Measurements from ENCODE around the gene SERPINE2.
"Not testable (repeated sequence)": the region's sequence is repeated elsewhere in the genome, so short reads cannot be mapped to it uniquely, and the experiment has no call there.

Gene SERPINE2

GRCh38 chr2:224009605-224010315 is 29.3 kb downstream of the SERPINE2 start:
- DNase-seq: no peak

DNA sequence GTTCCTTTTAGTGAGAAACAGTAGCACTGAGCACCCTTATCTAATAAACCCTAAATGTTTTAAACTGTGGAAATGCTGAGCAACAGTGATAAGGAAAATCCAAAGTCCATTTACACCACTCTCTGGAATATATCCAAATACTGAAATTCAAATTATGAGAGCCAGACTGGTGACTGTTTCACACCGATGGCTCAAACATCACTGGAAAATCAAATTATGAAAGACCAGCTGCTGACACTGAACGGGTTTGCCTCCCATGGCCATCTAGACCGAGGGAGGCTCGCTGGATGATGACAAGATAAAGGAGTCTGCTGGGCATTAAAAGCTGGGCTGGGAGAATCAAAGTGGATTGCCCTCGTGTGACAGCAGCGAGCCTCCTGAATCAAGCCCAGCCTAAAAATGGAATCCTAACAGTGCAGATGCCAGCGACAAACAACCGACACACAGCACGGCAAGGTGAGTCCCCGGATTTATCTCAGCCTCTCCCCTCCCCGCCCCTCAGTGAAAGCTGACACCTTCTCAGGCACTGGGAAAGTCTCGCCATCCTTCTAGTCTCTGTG is 30.3 kb downstream of the SERPINE2 start:
- DNase-seq: no peak

GRCh38 chr2:224004105-224004695 is 34.9 kb downstream of the SERPINE2 start:
- DNase-seq: no peak

- DNase-seq: not testable (repeated sequence)
These were observed 38.4 kb downstream of the SERPINE2 start for GRCh38 chr2:224000662-224001061.

- no peak for DNase-seq
These were observed 39.2 kb downstream of the SERPINE2 start for GRCh38 chr2:223999862-224000261.

GRCh38 chr2:223998948-223999347 is 40.1 kb downstream of the SERPINE2 start:
- no peak for DNase-seq

GRCh38 chr2:223997938-223998337 is 41.1 kb downstream of the SERPINE2 start:
- DNase-seq: no peak

- DNase-seq: no peak
These were observed 42.7 kb downstream of the SERPINE2 start for GRCh38 chr2:223996391-223996790.

DNA sequence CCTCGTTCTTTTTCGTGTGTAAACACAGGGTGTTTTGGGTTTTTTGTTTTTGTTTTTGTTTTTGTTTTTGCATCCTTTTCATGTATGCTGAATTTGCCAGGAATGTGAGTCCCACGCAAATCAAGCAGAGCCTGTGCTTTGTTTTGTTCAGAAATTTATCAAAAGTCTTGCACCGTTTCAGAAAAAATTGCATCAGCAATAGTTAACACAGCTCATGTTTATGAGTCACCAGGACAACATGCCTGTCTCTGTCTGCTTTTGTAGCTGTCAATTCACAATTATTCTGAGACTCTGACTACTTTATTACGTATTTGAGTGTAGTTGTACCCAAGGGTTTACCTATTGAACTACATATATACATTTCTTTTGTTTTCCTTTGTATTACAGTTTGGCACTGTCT is 43.5 kb downstream of the SERPINE2 start:
- no peak for DNase-seq

DNA sequence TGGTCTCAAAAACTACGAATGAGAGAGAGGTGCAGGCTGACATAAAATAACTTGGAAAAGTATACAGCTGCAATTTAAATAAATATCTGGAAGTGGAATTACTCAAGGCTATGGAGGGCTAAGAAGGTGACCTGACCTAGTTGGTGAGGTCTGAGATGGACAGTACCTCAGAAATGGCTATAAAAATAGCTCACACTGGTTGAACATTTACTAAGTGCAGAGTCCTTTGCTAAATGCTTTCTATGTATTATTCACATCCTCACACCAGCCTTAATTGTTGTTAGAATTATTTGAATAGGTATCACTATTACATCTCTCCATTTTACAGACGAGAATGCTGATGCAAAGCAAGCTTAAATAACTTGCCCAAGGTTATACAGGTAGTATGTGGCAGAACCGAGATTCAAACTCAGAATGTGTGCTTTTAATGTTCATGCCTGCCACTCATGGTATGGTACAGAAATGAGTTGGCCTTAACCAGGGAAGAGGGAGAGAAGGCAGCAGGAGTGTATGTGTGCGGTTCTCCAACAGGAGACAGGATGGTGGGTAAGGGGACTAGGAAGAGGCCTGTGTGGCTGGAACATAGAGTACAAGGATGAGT is 44.4 kb downstream of the SERPINE2 start:
- no peak for DNase-seq

GRCh38 chr2:223993634-223994232 is 45.4 kb downstream of the SERPINE2 start:
- peak; percentile 52 for DNase-seq

DNA sequence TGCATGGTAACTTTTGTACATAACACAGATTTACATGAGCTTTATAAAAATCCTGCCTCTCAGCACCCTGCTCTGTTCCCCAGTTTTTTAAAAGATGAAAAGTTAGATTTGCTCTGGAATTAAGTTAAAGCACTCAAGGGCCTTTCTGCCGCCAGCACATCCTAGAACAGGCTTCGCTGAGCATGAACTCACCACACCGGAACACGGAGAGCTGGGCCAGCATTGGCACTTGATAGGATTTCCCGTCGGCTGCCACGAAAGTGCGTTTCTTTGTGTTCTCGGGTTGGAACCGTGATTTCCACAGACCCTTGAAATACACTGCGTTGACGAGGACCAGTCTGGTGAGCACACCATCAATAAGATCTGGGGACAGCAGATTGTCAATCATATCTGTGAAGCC is 47.5 kb downstream of the SERPINE2 start:
- no peak for DNase-seq

- no peak for DNase-seq
These were observed 49.2 kb downstream of the SERPINE2 start for GRCh38 chr2:223989856-223990232.

DNA sequence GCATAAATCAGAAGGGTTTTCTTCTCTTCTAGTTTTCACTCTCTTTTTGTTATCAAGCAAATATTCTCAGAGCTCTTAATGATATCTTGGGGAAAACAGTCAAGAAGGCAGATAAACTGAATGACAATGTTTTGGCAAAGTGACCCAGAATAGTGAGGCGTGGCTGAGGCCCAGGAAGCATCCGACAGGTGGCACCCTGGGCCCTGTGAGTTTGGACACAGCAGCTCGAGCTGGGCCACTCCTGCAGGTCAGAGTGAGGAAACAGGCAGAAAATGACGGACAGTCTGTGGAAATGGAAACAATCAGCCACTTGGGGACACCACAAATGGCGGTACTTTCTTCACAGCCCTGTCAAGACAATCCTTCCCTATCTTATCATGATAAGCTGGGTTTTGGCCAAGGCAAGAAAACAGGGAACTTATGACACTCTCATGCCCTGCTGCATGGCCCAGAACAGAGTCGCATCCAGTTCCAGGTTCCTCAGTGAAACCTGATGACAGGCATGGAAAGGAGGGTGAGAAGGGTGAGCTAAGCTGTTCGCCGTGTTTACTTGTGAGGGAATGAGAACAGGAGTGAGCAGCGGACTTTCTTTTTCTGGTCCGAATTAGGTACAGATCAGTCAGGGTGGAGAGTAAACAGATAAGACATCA is 49.8 kb downstream of the SERPINE2 start:
- no peak for DNase-seq

DNA sequence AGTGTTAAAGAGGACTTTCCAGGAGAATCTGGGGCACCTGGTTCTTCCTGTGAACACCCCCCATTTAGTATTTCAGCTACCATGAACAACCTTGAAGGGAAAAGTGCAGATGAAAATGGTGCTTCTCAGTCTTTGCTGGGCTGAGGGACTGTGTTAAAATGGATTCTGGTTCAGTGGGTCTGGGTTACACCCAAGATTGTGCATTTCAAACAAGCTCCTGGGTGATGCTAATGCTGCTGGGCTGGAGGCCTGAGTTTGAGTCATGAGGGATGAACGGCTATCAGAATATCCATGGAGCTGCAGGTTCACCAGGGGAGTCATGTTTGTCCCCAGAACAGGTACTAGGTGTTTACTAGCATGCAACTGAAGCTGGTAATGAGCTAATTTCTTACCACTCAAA is 57.8 kb downstream of the SERPINE2 start:
- DNase-seq: no peak

GRCh38 chr2:223980803-223981202 is 58.3 kb downstream of the SERPINE2 start:
- no peak for DNase-seq

GRCh38 chr2:223980397-223980735 is 58.7 kb downstream of the SERPINE2 start:
- DNase-seq: no peak

DNA sequence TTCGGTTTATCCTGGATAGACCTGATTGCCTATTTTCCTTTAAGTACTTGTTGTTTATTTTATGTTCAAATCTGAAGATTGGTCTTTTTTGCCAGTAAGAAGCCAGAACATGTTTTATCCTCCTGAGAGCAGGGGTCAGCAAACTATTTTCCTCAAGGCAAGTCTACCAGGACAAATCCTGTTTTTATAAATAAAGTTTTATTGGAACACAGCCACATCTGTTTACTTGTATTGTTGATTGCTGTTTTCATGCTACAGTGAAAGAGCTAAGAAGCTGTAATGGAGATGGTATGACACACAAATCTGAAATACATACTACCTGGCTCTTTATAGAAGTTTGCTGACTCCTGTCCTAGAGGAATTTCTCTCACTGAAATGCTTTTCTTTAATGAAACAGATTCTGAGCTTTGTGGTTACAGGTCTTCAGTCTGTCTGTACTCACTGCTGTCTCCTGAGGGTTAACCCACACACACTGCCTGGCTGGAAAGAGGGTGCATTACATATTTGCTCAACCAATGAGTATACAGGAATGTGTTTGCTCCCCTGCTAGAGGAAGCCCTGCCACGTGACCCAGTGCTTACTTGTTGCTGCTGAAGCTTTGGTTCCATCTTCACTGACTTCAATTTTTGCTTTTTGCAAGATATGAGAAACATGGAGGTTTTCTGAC is 59.2 kb downstream of the SERPINE2 start:
- no peak for DNase-seq

- DNase-seq: no peak
These were observed 60.6 kb downstream of the SERPINE2 start for GRCh38 chr2:223978451-223978850.

DNA sequence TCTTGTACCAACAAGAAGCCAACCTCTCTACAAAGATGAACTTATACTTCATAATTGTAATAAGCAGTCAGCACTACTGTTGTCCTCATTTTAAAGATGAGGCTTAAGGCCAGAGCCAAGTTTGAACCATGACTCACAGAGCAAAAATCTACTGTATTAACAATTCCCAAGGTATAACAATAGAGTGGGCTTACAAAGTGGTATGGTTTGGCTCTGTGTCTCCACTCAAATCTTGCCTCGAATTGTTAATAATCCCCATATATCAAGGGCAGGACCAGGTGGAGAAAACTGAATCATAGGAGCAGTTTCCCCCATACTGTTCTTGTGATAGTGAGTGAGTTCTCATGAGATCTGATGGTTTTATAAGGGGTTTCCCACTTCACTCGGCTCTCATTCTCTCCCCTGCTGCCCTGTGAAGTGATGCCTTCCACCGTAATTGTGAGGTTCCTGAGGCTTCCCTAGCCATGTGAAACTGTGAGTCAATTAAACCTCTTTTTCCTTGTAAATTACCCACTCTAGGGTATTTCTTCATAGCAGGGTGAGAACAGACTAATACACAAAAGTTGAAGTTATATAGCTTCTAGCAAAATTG is 62.4 kb downstream of the SERPINE2 start:
- DNase-seq: no peak

DNA sequence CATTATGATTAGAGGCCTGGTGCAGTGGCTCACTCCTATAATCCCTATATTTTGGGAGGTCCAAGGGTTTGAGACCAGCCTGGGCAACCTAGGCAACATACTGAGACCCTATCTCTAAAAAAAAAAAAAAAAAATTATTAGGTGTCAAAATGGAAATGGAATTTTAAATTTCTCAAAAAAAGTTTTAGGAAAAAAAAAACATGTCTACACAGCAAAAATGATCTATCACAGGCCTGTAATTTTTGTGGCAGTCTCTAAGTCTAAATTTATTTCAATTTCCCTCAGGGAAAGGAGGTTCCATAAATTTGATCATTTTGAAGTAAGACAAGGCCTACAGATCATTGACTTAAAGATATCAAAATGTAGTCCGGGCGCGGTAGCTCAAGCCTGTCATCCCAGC is 65.5 kb downstream of the SERPINE2 start:
- DNase-seq: no peak

DNA sequence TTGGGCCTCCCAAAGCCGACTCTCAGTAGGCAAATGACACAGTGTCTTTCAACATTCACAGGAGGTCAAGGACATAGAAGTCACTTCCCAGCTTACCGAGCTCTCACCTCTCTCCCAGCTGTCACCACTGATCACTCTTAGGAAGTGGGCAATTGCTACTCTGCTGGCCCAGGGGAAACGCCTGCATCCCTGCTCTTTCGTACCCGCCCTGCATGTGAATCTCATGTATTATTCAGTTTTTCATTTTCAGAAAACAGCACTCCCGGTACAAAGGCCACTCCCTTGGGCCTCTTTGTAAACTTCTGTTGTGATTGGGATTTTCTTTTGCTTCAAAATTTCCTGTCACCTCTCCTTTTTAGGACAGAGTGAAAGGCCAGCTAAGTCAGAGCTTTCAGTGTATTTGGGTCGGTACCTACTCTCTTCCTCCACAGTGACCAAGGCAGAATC is 66.4 kb downstream of the SERPINE2 start:
- no peak for DNase-seq

Data from stimulated activated CD4-positive, alpha-beta T cell treated with anti-CD3 and anti-CD28 coated beads, Interleukin-4, amount 100 ng/mL, for 1 hour (primary cell).